ENCODE measurements around the gene APRT. TPM values are rescaled to one million over a fixed set of nuclear protein-coding genes. Genes with fewer than 3 reads are reported as not detected.

Gene APRT
- total RNA-seq, 1 donor from 2014 or later = 87.8 TPM

DNA sequence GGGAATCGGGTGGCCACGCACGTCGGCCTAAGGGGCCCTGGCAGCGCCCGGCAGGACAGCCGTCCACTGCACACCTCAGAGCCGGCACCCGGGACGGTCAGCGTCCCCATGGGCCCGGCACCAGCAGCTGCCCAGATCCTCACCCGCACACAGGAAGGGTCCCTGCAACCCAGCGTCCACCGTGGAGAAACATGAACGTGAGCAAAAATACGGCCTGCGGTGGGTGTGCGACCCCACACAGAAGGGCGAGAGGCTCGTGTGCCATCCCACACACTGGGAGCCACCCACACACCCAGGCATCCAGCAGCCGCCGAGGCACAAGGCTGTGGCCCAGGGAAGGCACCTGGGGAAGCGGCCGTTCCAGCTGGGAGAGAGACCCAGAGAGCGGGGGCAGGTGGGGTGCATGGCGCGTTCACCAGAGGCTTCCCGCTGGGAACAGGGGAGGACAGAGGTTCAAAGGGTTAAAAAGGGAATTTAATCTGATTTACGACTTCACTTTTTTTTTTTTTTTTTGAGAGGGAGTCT is 33.1 kb downstream of the APRT start:
- peaks cover 77% of the 10 kb centered on the region for H3K4me1 ChIP-seq
- H3K9me3 ChIP-seq = no peaks in the 10 kb centered on the region
- TF ChIP-seq CTCF (IDR thresholded peaks at IDR 0.05) = no peak
- ATAC-seq = no peak
- no peak for DNase-seq
- H3K27me3 ChIP-seq (ENCODE audit: low read depth) = no peaks in the 10 kb centered on the region
- intact Hi-C loops (cut with DNase I) = no loop called here
- H3K4me3 ChIP-seq = no peak overlapping the region
- peaks cover 7% of the 10 kb centered on the region for H3K36me3 ChIP-seq
- H3K27ac ChIP-seq = no peak overlapping the region

DNA sequence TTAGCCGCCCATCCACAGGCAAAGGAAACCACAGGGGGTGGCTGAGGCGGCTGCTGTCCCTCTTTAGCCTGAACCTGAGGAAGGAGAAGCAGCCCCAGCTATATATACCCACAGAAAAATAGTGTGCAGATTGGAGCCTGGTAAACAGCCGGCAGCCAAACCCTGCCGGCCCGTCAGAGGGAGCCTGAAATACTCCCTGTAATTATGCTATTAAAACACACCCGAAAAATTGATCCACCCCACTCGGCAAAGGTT is 33.5 kb downstream of the APRT start:
- intact Hi-C loops (cut with DNase I) = no loop called here
- H3K4me3 ChIP-seq = no peak overlapping the region
- ATAC-seq (no peak), DNase-seq (no peak)
- no peaks in the 10 kb centered on the region for H3K27me3 ChIP-seq (ENCODE audit: low read depth)
- peaks cover 77% of the 10 kb centered on the region for H3K4me1 ChIP-seq
- H3K9me3 ChIP-seq = no peaks in the 10 kb centered on the region
- H3K36me3 ChIP-seq = peaks cover 7% of the 10 kb centered on the region
- no peak for TF ChIP-seq CTCF (IDR thresholded peaks at IDR 0.05)
- H3K27ac ChIP-seq = no peak overlapping the region

DNA sequence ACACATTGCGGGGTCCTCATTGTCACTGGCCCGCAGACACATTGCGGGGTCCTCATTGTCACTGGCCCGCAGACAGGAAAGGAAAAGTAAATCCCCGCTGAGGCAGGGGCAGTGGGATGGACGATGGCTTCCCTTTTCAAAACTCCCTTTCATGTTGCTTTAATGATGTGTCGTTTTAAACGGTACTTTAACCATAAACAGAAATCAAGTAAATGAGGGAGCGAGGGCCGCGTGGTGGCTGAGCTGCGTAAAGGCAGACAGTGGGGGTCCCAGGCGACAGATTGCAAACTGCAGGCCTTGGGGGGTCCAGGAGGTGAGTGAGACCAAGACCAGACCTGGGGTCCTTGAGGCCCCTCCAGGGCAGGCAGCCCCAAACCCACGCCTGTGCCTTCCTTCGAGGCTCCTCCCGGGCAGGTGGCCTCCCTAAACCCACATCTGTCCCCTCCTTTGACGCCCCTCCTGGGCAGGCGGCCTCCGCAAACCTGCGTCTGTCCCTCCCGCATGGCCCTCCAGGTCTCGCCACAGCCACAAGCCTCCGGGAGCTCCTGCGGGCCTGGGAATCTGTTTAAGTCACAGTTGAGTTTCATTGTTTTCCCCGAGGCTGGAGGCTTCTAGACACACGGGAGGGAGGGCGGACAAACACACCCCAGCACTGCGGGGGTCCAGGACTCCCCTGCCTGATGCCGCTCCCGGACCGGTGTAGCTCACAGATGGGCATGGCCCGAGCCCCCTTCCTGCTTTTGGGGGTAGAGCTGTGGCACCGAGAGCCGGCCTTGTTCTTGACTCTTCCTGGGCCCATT is 34.1 kb downstream of the APRT start:
- DNase-seq (no peak), ATAC-seq (no peak)
- no peaks in the 10 kb centered on the region for H3K27me3 ChIP-seq (ENCODE audit: low read depth)
- TF ChIP-seq CTCF (IDR thresholded peaks at IDR 0.05) = no peak
- no peaks in the 10 kb centered on the region for H3K9me3 ChIP-seq
- H3K4me3 ChIP-seq = no peak overlapping the region
- intact Hi-C loops (cut with DNase I) = no loop called here
- H3K4me1 ChIP-seq = peaks cover 77% of the 10 kb centered on the region
- H3K27ac ChIP-seq = no peak overlapping the region
- peaks cover 7% of the 10 kb centered on the region for H3K36me3 ChIP-seq

GRCh38 chr16:88775825-88776224 is 35.9 kb downstream of the APRT start:
- DNase-seq = peak; percentile 42
- H3K4me1 ChIP-seq = peaks cover 75% of the 10 kb centered on the region

GRCh38 chr16:88774544-88775393 is 37.0 kb downstream of the APRT start:
- intact Hi-C loops (cut with DNase I) = no loop called here
- Histone ChIP-seq H3K27ac (peak overlapping the region; percentile 2), H3K9me3 (no peaks in the 10 kb centered on the region), H3K4me3 (no peak overlapping the region), H3K4me1 (peaks cover 75% of the 10 kb centered on the region), H3K36me3 (peaks cover 7% of the 10 kb centered on the region), H3K27me3 (ENCODE audit: low read depth) (no peaks in the 10 kb centered on the region)
- no peak for ATAC-seq
- no peak for DNase-seq
- TF ChIP-seq CTCF (IDR thresholded peaks at IDR 0.05) = no peak

More at GRCh38 chr16:88775825-88776224, 35.9 kb downstream of the APRT start:
- H3K27ac ChIP-seq = no peak overlapping the region
- no peak overlapping the region for H3K4me3 ChIP-seq
- H3K9me3 ChIP-seq = no peaks in the 10 kb centered on the region
- intact Hi-C loops (cut with DNase I) = no loop called here
- H3K36me3 ChIP-seq = peaks cover 7% of the 10 kb centered on the region
- no peak for TF ChIP-seq CTCF (IDR thresholded peaks at IDR 0.05)
- H3K27me3 ChIP-seq (ENCODE audit: low read depth) = no peaks in the 10 kb centered on the region
- ATAC-seq = no peak
